Naive thymus-derived CD4-positive, alpha-beta T cell (primary cell): Measurements from ENCODE around the gene BOLA1. TPM values are rescaled to one million over a fixed set of nuclear protein-coding genes. Genes with fewer than 3 reads are reported as not detected.

ENCODE experiments used
- ATAC-seq: fragments of 150-1000 bp; cut with Tn5 transposase; 2 replicates; pipeline ENCODE4 v1.10.0; 2021; ENCODE audit warnings: mild to moderate bottlenecking, moderate library complexity
- CTCF ChIA-PET: fragments of 350-600 bp; sonication (Branson Sonifier 250); formaldehyde crosslinking; loops from one replicate; lab custom pipeline; 2021; ENCODE audit warnings: antibody characterized with exemption; lab: Charles Lee
- POLR2A ChIA-PET: fragments of 350-600 bp; sonication (Branson Sonifier 250); formaldehyde crosslinking; loops from one replicate; lab custom pipeline; 2021; ENCODE audit warnings: antibody characterized with exemption, inconsistent platforms; lab: Charles Lee
- DNase-seq, 9 donors: peaks; one replicate each; pipeline versions ENCODE4 v3.0.0 to v3.0.0-alpha.2; 2020 to 2022; ENCODE audit warnings: mixed read lengths in 1 of 9
- H3K27ac ChIP-seq: one replicate; pipeline ENCODE4 v1.7.0; 2013; ENCODE audit warnings: mild to moderate bottlenecking, low read depth, low read length, moderate library complexity
- H3K27me3 ChIP-seq, 2 donors: one replicate each; pipeline ENCODE4 v1.7.0; 2013; ENCODE audit warnings: low read length in 2 of 2, mild to moderate bottlenecking in 2 of 2, moderate library complexity in 2 of 2; ENCODE audit not compliant: control insufficient read depth in 2 of 2, insufficient read depth in 2 of 2
- H3K36me3 ChIP-seq, 3 experiments: 1 replicate in 2 of 3; 2 replicates in 1 of 3; pipeline ENCODE4 v1.7.0; 2013; ENCODE audit warnings: low read length in 3 of 3, mild to moderate bottlenecking in 3 of 3, moderate library complexity in 1 of 3; ENCODE audit not compliant: insufficient read depth in 3 of 3, control insufficient read depth in 2 of 3
- H3K4me1 ChIP-seq, 2 donors: one replicate each; pipeline ENCODE4 v1.7.0; 2013; ENCODE audit warnings: low read length in 2 of 2, mild to moderate bottlenecking in 2 of 2, moderate library complexity in 1 of 2; ENCODE audit not compliant: control insufficient read depth in 2 of 2, insufficient read depth in 2 of 2
- H3K4me3 ChIP-seq: 2 replicates; pipeline ENCODE4 v1.7.0; 2013; ENCODE audit warnings: mild to moderate bottlenecking, low read length
- H3K9me3 ChIP-seq, 3 experiments: 1 replicate in 2 of 3; 2 replicates in 1 of 3; pipeline ENCODE4 v1.7.0; 2013; ENCODE audit warnings: low read length in 3 of 3; ENCODE audit not compliant: control insufficient read depth in 2 of 3
- H3K27ac Mint-ChIP-seq, 9 donors: one replicate each; pipeline ENCODE4 v1.8.0; 2020 to 2022; ENCODE audit warnings: mixed read lengths in 9 of 9, mild to moderate bottlenecking in 8 of 9, moderate library complexity in 5 of 9, inconsistent platforms in 2 of 9
- H3K27me3 Mint-ChIP-seq, 5 donors: one replicate each; pipeline ENCODE4 v1.8.0; 2021 to 2022; ENCODE audit warnings: mixed read lengths in 5 of 5, mild to moderate bottlenecking in 1 of 5
- H3K36me3 Mint-ChIP-seq, 5 donors: one replicate each; pipeline ENCODE4 v1.8.0; 2020 to 2022; ENCODE audit warnings: mixed read lengths in 5 of 5, mild to moderate bottlenecking in 3 of 5, inconsistent platforms in 1 of 5
- H3K4me1 Mint-ChIP-seq, 7 donors: one replicate each; pipeline ENCODE4 v1.8.0; 2020 to 2022; ENCODE audit warnings: mixed read lengths in 7 of 7, mild to moderate bottlenecking in 3 of 7, inconsistent platforms in 1 of 7
- H3K4me3 Mint-ChIP-seq, 10 donors: one replicate each; pipeline ENCODE4 v1.8.0; 2020 to 2022; ENCODE audit warnings: mild to moderate bottlenecking in 10 of 10, mixed read lengths in 10 of 10, moderate library complexity in 6 of 10, inconsistent platforms in 2 of 10
- H3K9me3 Mint-ChIP-seq, 11 donors: one replicate each; pipeline ENCODE4 v1.8.0; 2020 to 2022; ENCODE audit warnings: mixed read lengths in 11 of 11, mild to moderate bottlenecking in 4 of 11, inconsistent platforms in 1 of 11, moderate library complexity in 1 of 11
- intact Hi-C, 2 donors: fragments of 100-400 bp; cut with micrococcal nuclease; formaldehyde crosslinking; loops; one replicate each; pipeline ENCODE4 v1.15.1; 2023
- polyA plus RNA-seq, 2 donors: library from polyadenylated mRNA; unstranded; fragments of 300-500 nt; fragmentation: Illumina TruSeq; gene quantifications; one replicate each; pipeline ENCODE4 v1.2.3, GENCODE V29; 2021
- total RNA-seq, 6 experiments: library from RNA in 5 of 6; stranded (reverse) in 5 of 6; gene quantifications; 1 replicate in 5 of 6; 2 replicates in 1 of 6; pipeline ENCODE4 v1.2.3 and lab custom pipeline; 2021 to 2026

BOLA1 gene
- total and polyA plus RNA-seq, 7 experiments from 2014 or later, result 7.8 to 50.9 (median 26.4) TPM

DNA sequence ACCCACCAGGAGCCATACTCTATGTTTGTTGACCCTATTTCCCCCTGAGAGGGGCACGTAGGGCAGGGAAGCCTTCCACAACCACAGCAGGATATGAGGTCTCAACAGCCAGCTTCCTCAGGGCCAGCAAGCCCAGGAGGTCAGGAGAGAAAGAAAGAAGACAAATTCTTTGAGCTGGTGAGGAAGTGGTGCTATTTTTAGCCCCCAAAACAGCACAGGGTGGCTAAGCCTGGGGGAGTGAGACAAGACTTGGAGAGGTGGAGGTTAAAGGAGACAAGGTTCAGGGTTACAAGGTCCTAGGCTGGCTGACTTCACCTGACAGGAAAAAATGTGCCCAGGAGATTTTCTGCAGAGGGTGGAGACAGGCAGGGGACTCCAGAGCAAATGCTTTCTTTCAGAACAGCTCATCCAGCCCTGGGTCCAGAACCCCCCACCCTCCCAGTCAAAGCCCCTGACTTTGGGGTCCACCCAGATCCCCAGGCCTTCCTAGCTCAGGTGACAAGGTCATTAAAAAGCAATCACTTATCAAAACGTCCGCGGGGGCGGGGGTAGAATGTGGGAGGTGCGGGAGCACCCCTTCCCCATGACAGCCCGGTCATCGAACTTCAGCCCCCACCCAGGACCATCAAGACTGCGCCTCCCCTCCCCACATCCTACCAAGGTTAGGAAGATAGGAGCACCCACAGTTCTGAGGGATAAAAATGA is 17.0 kb downstream of the BOLA1 start:
- CTCF ChIA-PET, result no interaction called here
- Mint-ChIP-seq H3K4me1 (peaks cover 22 to 64% (median 47%) of the 10 kb centered on the region in 7 donors), H3K27ac (peak overlapping the region; percentile 33 to 86 (median 64)), H3K4me3 (peak overlapping the region; percentile 68 to 97 (median 88)), H3K36me3 (peaks cover 0 to 15% (median 0%) of the 10 kb centered on the region in 5 donors), H3K27me3 (no peaks in the 10 kb centered on the region), H3K9me3 (no peaks in the 10 kb centered on the region)
- H3K9me3 ChIP-seq, result no peaks in the 10 kb centered on the region
- no peaks in the 10 kb centered on the region for H3K36me3 ChIP-seq
- H3K4me3 ChIP-seq, result peak overlapping the region; percentile 81
- H3K27me3 ChIP-seq, result no peaks in the 10 kb centered on the region
- peak; percentile 16 for ATAC-seq
- POLR2A ChIA-PET, result interaction anchor here (0.6 to 3.9 kb wide), 3 partner anchors 16 to 71 kb away, joined by 5 to 47 read pairs (median 7); partner anchors contain the start of gene BOLA1
- intact Hi-C loops, result loop anchor here in 1 of 2 donors (5.0 kb wide), 1 partner anchor 136 kb away; no protein-coding TSS in a partner anchor
- H3K27ac ChIP-seq, result peak overlapping the region; percentile 36
- no peak for DNase-seq
- peaks cover 7 to 33% of the 10 kb centered on the region in 2 donors for H3K4me1 ChIP-seq

DNA sequence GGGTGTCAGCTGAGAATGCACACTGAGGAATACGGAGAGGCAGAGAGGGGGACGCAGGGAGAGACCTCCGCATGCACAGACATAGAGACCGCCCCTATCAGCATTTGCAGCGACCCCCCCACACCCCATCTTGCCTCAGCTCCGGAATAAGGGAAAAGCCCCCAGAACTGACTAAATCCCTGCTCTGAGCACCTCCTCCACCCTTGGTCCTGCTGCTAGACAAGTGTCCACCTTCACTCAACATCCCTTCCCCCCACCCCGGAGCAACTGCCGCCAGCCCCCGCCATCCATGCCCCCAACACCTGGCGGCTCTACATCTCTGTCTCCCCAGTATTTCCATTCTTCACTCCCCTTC is 17.5 kb downstream of the BOLA1 start:
- peak; percentile 6 for ATAC-seq
- H3K4me3 ChIP-seq, result peak overlapping the region; percentile 81
- peaks cover 0 to 14% (median 5%) of the 10 kb centered on the region in 5 donors for H3K36me3 Mint-ChIP-seq

DNA sequence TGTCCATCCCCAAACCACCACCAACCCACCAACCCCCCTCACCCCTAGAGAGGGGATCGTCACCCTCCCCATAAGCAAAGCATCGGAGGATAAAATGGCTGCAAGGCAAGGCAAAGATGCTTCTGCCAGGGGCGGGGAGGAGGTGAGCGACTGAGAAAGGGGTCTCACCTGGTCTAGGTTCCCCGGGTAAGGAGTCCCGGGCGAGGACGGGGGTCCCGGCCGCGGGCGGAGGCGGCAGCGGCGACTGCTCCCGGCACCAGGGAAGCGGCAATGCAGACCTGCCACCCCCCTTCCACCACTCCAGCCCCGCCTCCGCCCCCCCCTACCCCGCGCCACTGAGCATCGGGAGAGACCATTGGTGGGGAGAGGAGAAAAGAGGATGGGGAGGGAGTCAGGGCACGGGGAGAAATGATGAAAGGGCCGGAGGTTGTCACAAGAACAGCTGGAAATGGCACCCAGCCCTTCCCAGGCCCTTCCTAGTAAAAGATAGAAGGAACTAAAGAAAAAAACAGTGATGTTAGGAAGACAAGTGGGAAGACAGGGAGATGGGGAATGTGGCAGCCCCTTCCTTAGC is 18.3 kb downstream of the BOLA1 start, which contains the start of gene SV2A:
TSS of gene SV2A (minus strand) at position 274 of the 574 bp plus-strand sequence. CDS start 4,004 bp downstream, outside the sequence.
- H3K4me3 ChIP-seq, result peak within 1 kb of the TSS; percentile 81
- DNase-seq (peak in 8 of 9 donors; percentile 5 to 57 (median 20)), ATAC-seq (peak; percentile 80)
- peaks cover 22 to 57% (median 47%) of the 10 kb centered on the region in 7 donors for H3K4me1 Mint-ChIP-seq
- intact Hi-C loops, result loop anchor here (1.0 to 5.0 kb wide), 4 partner anchors 10 to 135 kb away; partner anchors contain the start of genes BOLA1 (in 2 of the 2) and SF3B4 (in 1 of the 2)
- POLR2A ChIA-PET, result interaction anchor here (0.6 to 1.9 kb wide), 2 partner anchors 10 to 20 kb away, joined by 4 read pairs; partner anchors contain the start of gene SF3B4
- H3K4me3 Mint-ChIP-seq, result peak within 1 kb of the TSS; percentile 68 to 97 (median 88)
- H3K36me3 ChIP-seq, result peaks cover 0 to 4% (median 0%) of the 10 kb centered on the region in 3 experiments
- H3K36me3 Mint-ChIP-seq, result peaks cover 0 to 13% (median 11%) of the 10 kb centered on the region in 5 donors
- peaks cover 7 to 33% of the 10 kb centered on the region in 2 donors for H3K4me1 ChIP-seq
- no peaks in the 10 kb centered on the region for H3K9me3 Mint-ChIP-seq
- H3K27ac Mint-ChIP-seq, result peak within 1 kb of the TSS in 8 of 9 donors; percentile 26 to 91 (median 70)
- no peaks in the 10 kb centered on the region for H3K27me3 ChIP-seq
- H3K9me3 ChIP-seq, result no peaks in the 10 kb centered on the region
- H3K27me3 Mint-ChIP-seq, result no peaks in the 10 kb centered on the region
- CTCF ChIA-PET, result no interaction called here
- peak within 1 kb of the TSS; percentile 36 for H3K27ac ChIP-seq

More for the DNA sequence above, 17.5 kb downstream of the BOLA1 start:
- H3K27ac ChIP-seq, result peak overlapping the region; percentile 36
- no peak for DNase-seq
- Mint-ChIP-seq H3K27ac (peak overlapping the region in 6 of 9 donors; percentile 14 to 86 (median 66)), H3K4me1 (peaks cover 22 to 60% (median 47%) of the 10 kb centered on the region in 7 donors), H3K27me3 (no peaks in the 10 kb centered on the region), H3K4me3 (peak overlapping the region; percentile 68 to 97 (median 88)), H3K9me3 (no peaks in the 10 kb centered on the region)
- CTCF ChIA-PET, result no interaction called here
- peaks cover 7 to 33% of the 10 kb centered on the region in 2 donors for H3K4me1 ChIP-seq
- POLR2A ChIA-PET, result interaction anchor here (1.7 to 3.9 kb wide), 2 partner anchors 17 to 30 kb away, joined by 7 to 47 read pairs; partner anchors contain the start of gene BOLA1
- H3K27me3 ChIP-seq, result no peaks in the 10 kb centered on the region
- H3K9me3 ChIP-seq, result no peaks in the 10 kb centered on the region
- intact Hi-C loops, result loop anchor here (1.0 to 5.0 kb wide), 4 partner anchors 10 to 135 kb away; partner anchors contain the start of genes BOLA1 (in 2 of the 2) and SF3B4 (in 1 of the 2)
- no peaks in the 10 kb centered on the region for H3K36me3 ChIP-seq

DNA sequence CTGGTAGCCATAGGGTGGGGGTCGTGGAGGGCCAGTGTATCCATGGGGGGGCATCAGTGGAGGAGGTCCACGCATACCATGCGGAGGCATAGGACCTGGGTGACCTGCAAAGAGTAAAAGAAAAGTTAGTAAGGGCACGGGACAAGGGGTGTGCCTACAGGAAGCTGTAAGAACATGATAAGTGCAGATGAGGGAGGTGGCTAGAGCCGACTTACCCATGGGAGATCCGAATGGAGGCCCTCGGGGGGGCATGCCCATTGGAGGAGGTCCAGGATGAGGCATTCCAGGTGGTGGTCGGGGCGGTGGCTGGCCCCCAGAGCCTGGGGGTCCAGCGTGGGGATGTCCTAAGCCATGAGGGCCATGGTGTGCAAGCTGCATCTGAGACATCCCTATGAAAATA is 24.3 kb downstream of the BOLA1 start:
- Histone ChIP-seq H3K36me3 (peaks cover 28 to 47% (median 34%) of the 10 kb centered on the region in 3 experiments), H3K9me3 (no peaks in the 10 kb centered on the region), H3K27ac (no peak overlapping the region), H3K27me3 (no peaks in the 10 kb centered on the region), H3K4me3 (no peak overlapping the region), H3K4me1 (peaks cover 17 to 28% of the 10 kb centered on the region in 2 donors)
- no peak for DNase-seq
- peaks cover 34 to 56% (median 42%) of the 10 kb centered on the region in 7 donors for H3K4me1 Mint-ChIP-seq
- peaks cover 24 to 48% (median 39%) of the 10 kb centered on the region in 5 donors for H3K36me3 Mint-ChIP-seq
- no peak for ATAC-seq
- CTCF ChIA-PET, result no interaction called here
- intact Hi-C loops, result no loop called here
- no peaks in the 10 kb centered on the region for H3K27me3 Mint-ChIP-seq
- POLR2A ChIA-PET, result interaction anchor here (0.9 to 3.1 kb wide), 2 partner anchors 10 to 35 kb away, joined by 3 to 29 read pairs; a partner anchor contains a TSS
- peak overlapping the region in 1 of 10 donors; percentile 45 for H3K4me3 Mint-ChIP-seq
- H3K9me3 Mint-ChIP-seq, result peaks cover 0 to 1% (median 0%) of the 10 kb centered on the region in 11 donors
- peak overlapping the region in 1 of 9 donors; percentile 14 for H3K27ac Mint-ChIP-seq

DNA sequence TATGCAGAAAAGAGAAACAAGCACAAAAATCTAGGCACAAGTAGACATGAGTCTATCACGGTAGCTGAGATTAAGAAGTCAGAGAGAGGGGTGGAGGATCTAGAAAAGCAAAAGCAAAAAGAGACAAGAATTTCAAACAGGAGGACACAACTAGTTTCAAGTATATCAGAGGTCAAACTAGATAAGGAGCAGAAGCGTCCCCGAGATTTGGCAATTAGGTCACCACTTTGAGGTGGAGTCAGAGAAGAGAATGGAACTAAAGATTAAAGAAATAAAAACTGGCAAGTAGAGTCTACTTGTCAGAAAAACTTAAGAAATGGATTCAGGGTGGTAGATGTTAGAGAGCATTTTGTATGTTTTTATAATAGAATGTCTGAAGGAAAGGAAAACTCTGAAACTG is 26.0 kb downstream of the BOLA1 start:
- H3K9me3 Mint-ChIP-seq, result peaks cover 0 to 1% (median 0%) of the 10 kb centered on the region in 11 donors
- intact Hi-C loops, result no loop called here
- no peak for DNase-seq
- peaks cover 28 to 47% (median 34%) of the 10 kb centered on the region in 3 experiments for H3K36me3 ChIP-seq
- H3K9me3 ChIP-seq, result no peaks in the 10 kb centered on the region
- ChIA-PET POLR2A (interaction anchor here (0.8 to 2.5 kb wide), 6 partner anchors 11 to 225 kb away, joined by 3 to 27 read pairs (median 4); a partner anchor contains a TSS), CTCF (no interaction called here)
- H3K27me3 Mint-ChIP-seq, result no peaks in the 10 kb centered on the region
- peak overlapping the region; percentile 37 to 99 (median 80) for H3K4me3 Mint-ChIP-seq
- no peak overlapping the region for H3K27ac ChIP-seq
- H3K27me3 ChIP-seq, result no peaks in the 10 kb centered on the region
- peaks cover 24 to 48% (median 39%) of the 10 kb centered on the region in 5 donors for H3K36me3 Mint-ChIP-seq
- H3K4me1 Mint-ChIP-seq, result peaks cover 39 to 63% (median 47%) of the 10 kb centered on the region in 7 donors
- H3K4me3 ChIP-seq, result no peak overlapping the region
- ATAC-seq, result no peak
- peak overlapping the region in 5 of 9 donors; percentile 28 to 91 (median 38) for H3K27ac Mint-ChIP-seq
- H3K4me1 ChIP-seq, result peaks cover 19 to 30% of the 10 kb centered on the region in 2 donors

DNA sequence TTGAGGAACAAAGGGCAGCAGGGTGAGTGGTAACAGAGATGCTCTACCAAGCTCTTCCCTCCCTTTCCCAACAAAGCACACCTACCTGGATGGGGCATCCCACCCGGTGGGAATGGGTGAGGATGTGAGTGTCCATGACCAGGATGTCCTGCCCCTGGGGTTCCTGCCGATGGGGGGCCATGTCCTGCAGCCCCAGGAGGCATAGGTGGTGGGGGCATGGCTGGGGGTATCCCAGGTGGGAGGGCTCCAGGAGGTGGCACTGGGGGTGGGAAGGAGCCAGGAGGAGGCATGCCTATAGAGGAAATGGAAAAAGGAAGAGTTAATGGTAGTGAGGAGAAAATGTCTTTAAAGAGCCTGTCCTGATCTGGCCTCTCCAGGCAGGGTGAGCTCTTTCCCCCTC is 26.4 kb downstream of the BOLA1 start:
- Histone ChIP-seq H3K36me3 (peaks cover 28 to 47% (median 34%) of the 10 kb centered on the region in 3 experiments), H3K9me3 (no peaks in the 10 kb centered on the region), H3K4me1 (peaks cover 19 to 30% of the 10 kb centered on the region in 2 donors), H3K27me3 (no peaks in the 10 kb centered on the region), H3K27ac (no peak overlapping the region), H3K4me3 (peak overlapping the region; percentile 35)
- Mint-ChIP-seq H3K4me1 (peaks cover 40 to 63% (median 47%) of the 10 kb centered on the region in 7 donors), H3K4me3 (peak overlapping the region; percentile 64 to 99 (median 95)), H3K36me3 (peaks cover 24 to 48% (median 39%) of the 10 kb centered on the region in 5 donors), H3K27me3 (no peaks in the 10 kb centered on the region), H3K27ac (peak overlapping the region in 6 of 9 donors; percentile 14 to 91 (median 42)), H3K9me3 (peaks cover 0 to 1% (median 0%) of the 10 kb centered on the region in 11 donors)
- DNase-seq, result no peak
- intact Hi-C loops, result loop anchor here (2.0 kb wide), 2 partner anchors 37 to 1329 kb away; partner anchors contain the start of gene PSMD4 (in 1 of the 2)
- ChIA-PET CTCF (interaction anchor here (0.5 kb wide), 1 partner anchor 39 kb away, joined by 3 read pairs; no protein-coding TSS in a partner anchor), POLR2A (interaction anchor here (1.0 to 2.5 kb wide), 5 partner anchors 24 to 224 kb away, joined by 3 to 27 read pairs (median 3); a partner anchor contains a TSS)
- ATAC-seq, result no peak
